Thyroid gland (tissue), 4 donors: ENCODE results near the gene RRBP1. TPM values are rescaled to one million over a fixed set of nuclear protein-coding genes. Genes with fewer than 3 reads are reported as not detected.

Experiments used
- DNase-seq, 2 donors: peaks; one replicate each; pipeline ENCODE4 v3.0.0-alpha.2; 2019
- H3K27ac ChIP-seq, 3 donors: fragments of 200-600 bp; sonication (generic); 1 replicate in 2 of 3; 2 replicates in 1 of 3; pipeline ENCODE4 v1.5.1; 2016 to 2019; ENCODE audit warnings: mild to moderate bottlenecking in 1 of 3, moderate library complexity in 1 of 3
- H3K27me3 ChIP-seq: fragments of 200-600 bp; sonication (generic); one replicate; pipeline ENCODE4 v1.5.1; 2019
- H3K36me3 ChIP-seq, 2 donors: fragments of 200-600 bp; sonication (generic); one replicate each; pipeline ENCODE4 v1.5.1; 2016 to 2019
- H3K4me1 ChIP-seq, 2 donors: fragments of 200-600 bp; sonication (generic); one replicate each; pipeline ENCODE4 v1.5.1; 2017 to 2019
- H3K4me3 ChIP-seq, 3 donors: fragments of 200-600 bp; sonication (generic); replicated peaks in 1 of 3; 1 replicate in 2 of 3; 2 replicates in 1 of 3; pipeline ENCODE4 v1.5.1; 2016; ENCODE audit warnings: mild to moderate bottlenecking in 1 of 3
- H3K9me3 ChIP-seq: fragments of 200-600 bp; sonication (generic); one replicate; pipeline ENCODE4 v1.5.1; 2017
- CTCF ChIP-seq, 6 experiments: fragments of 200-600 bp in 3 of 6; fragments of 450-650 bp in 3 of 6; sonication (generic) in 3 of 6; IDR thresholded peaks; one replicate each; pipeline ENCODE4 v1.5.1; 2016 to 2019; ENCODE audit warnings: antibody characterized with exemption in 6 of 6, mild to moderate bottlenecking in 2 of 6, inconsistent platforms in 1 of 6, moderate library complexity in 1 of 6
- POLR2A ChIP-seq, 2 donors: fragments of 450-650 bp; IDR thresholded peaks; one replicate each; pipeline ENCODE4 v1.6.1; 2017; ENCODE audit warnings: antibody characterized with exemption in 2 of 2, mild to moderate bottlenecking in 2 of 2, moderate library complexity in 1 of 2
- whole genome bisulfite sequencing, 2 donors: methylation state at CpG; one replicate each; pipeline ENCODE4 v1.1.5; 2017; 5-methylcytosine and 5-hydroxymethylcytosine counted together
- intact Hi-C: fragments of 100-400 bp; cut with DNase I; formaldehyde crosslinking; loops from one replicate; pipeline ENCODE4 v1.15.1; 2023
- total RNA-seq, 4 donors: library from RNA; depleted of rRNA; stranded (reverse); fragments of >200 nt; gene quantifications; one replicate each; pipeline ENCODE4 v1.2.3, GENCODE V29; 2016

RRBP1 gene
- total RNA-seq, 4 donors from 2014 or later, result 149 to 287 (median 221) TPM

- H3K27ac ChIP-seq, result peak overlapping the region; percentile 98 to 100 (median 100)
- H3K4me3 ChIP-seq, result peak overlapping the region in 2 of 3 donors; percentile 54 to 100
- peaks cover 43 to 58% of the 10 kb centered on the region in 2 donors for H3K4me1 ChIP-seq
- H3K9me3 ChIP-seq, result no peaks in the 10 kb centered on the region
- no peak for TF ChIP-seq CTCF (IDR thresholded peaks at IDR 0.05)
- H3K36me3 ChIP-seq, result no peaks in the 10 kb centered on the region
- WGBS, 2 donors, result 38 to 49% methylated on average over 7 of the region's 7 CpGs
- no peaks in the 10 kb centered on the region for H3K27me3 ChIP-seq
- DNase-seq, result no peak
- intact Hi-C loops, result no loop called here
These were observed 109.9 kb downstream of the RRBP1 start for GRCh38 chr20:17572034-17572638.

- no peaks in the 10 kb centered on the region for H3K27me3 ChIP-seq
- H3K36me3 ChIP-seq, result no peaks in the 10 kb centered on the region
- H3K4me3 ChIP-seq, result peak overlapping the region in 2 of 3 donors; percentile 54 to 100
- no peak for DNase-seq
- peaks cover 33 to 48% of the 10 kb centered on the region in 2 donors for H3K4me1 ChIP-seq
- no peaks in the 10 kb centered on the region for H3K9me3 ChIP-seq
- 6 to 7% methylated on average over 6 of the region's 6 CpGs for WGBS, 2 donors
- H3K27ac ChIP-seq, result peak overlapping the region; percentile 98 to 100 (median 100)
- intact Hi-C loops, result no loop called here
- no peak for TF ChIP-seq POLR2A (IDR thresholded peaks at IDR 0.05)
- no peak for TF ChIP-seq CTCF (IDR thresholded peaks at IDR 0.05)
These were observed 110.9 kb downstream of the RRBP1 start for GRCh38 chr20:17571153-17571527.

- Histone ChIP-seq H3K4me3 (peak overlapping the region; percentile 54 to 100 (median 67)), H3K4me1 (peaks cover 28 to 42% of the 10 kb centered on the region in 2 donors), H3K27me3 (no peaks in the 10 kb centered on the region), H3K27ac (peak overlapping the region; percentile 98 to 100 (median 100)), H3K9me3 (no peaks in the 10 kb centered on the region), H3K36me3 (no peaks in the 10 kb centered on the region)
- intact Hi-C loops, result no loop called here
- TF ChIP-seq CTCF (IDR thresholded peaks at IDR 0.05), result no peak
- peak; percentile 46 to 58 for DNase-seq
- 1 to 3% methylated on average over 18 to 23 of the region's 43 CpGs for WGBS, 2 donors
These were observed 111.5 kb downstream of the RRBP1 start for GRCh38 chr20:17570347-17571152.

GRCh38 chr20:17569616-17570346 lies 112.3 kb downstream of the RRBP1 start, which contains the start of gene DSTN:
Gene DSTN (plus strand): TSS chr20:17570075. CDS start chr20:17570209, 134 bp downstream.
- Histone ChIP-seq H3K4me1 (peaks cover 23 to 39% of the 10 kb centered on the region in 2 donors), H3K27ac (peak within 1 kb of the TSS; percentile 98 to 100 (median 100)), H3K4me3 (peak within 1 kb of the TSS; percentile 54 to 100 (median 67)), H3K27me3 (no peaks in the 10 kb centered on the region), H3K9me3 (no peaks in the 10 kb centered on the region), H3K36me3 (no peaks in the 10 kb centered on the region)
- intact Hi-C loops, result no loop called here
- peak; percentile 99 to 100 for TF ChIP-seq POLR2A (IDR thresholded peaks at IDR 0.05)
- no peak for TF ChIP-seq CTCF (IDR thresholded peaks at IDR 0.05)
- no CpG with 5 or more reads among the region's 70 CpGs for WGBS, 2 donors
- DNase-seq, result peak; percentile 94 to 95
